ENCODE measurements around the gene BET1L. TPM values are rescaled to one million over a fixed set of nuclear protein-coding genes. Genes with fewer than 3 reads are reported as not detected.

BET1L gene
- total and polyA plus RNA-seq, 8 donors = 36.1 to 53.6 (median 43.4) TPM

Other genes with a start within 250 kb of the BET1L start
- not detected for gene SCGB1C1, start 14.3 kb downstream of the BET1L start, total RNA-seq
- not detected for gene SCGB1C1, start 14.3 kb downstream of the BET1L start, polyA plus RNA-seq (ENCODE audit: insufficient read length in 6 of 6)
- gene RIC8A, start 309 bp upstream of the BET1L start, total RNA-seq = 100 to 1,000 TPM; 100 to 117 TPM
- 10 to 100 TPM; 74.4 to 85.1 (median 76.6) TPM for gene RIC8A, start 309 bp upstream of the BET1L start, polyA plus RNA-seq (ENCODE audit: insufficient read length in 6 of 6)
- 10 to 100 TPM; 13.5 to 15.1 TPM for gene SIRT3, start 28.9 kb upstream of the BET1L start, total RNA-seq
- 10 to 100 TPM; 28.6 to 36.6 (median 29.8) TPM for gene SIRT3, start 28.9 kb upstream of the BET1L start, polyA plus RNA-seq (ENCODE audit: insufficient read length in 6 of 6)
- gene PSMD13, start 29.6 kb upstream of the BET1L start, total RNA-seq = 100 to 1,000 TPM in 1 of 2 donors, 10 to 100 TPM in 1; 78.0 to 131 TPM
- 100 to 1,000 TPM; 132 to 157 (median 151) TPM for gene PSMD13, start 29.6 kb upstream of the BET1L start, polyA plus RNA-seq (ENCODE audit: insufficient read length in 6 of 6)
- 1 to 10 TPM in 1 of 2 donors, under 1 TPM in 1; 0.26 to 1.5 TPM for gene NLRP6, start 71.0 kb upstream of the BET1L start, total RNA-seq
- gene NLRP6, start 71.0 kb upstream of the BET1L start, polyA plus RNA-seq (ENCODE audit: insufficient read length in 6 of 6) = under 1 TPM in 2 of 6 donors, not detected in 4; 0.06 to 0.08 TPM
- 10 to 100 TPM; 47.7 to 75.3 TPM for gene PGGHG, start 81.7 kb upstream of the BET1L start, total RNA-seq
- gene PGGHG, start 81.7 kb upstream of the BET1L start, polyA plus RNA-seq (ENCODE audit: insufficient read length in 6 of 6) = 10 to 100 TPM; 14.2 to 22.9 (median 19.5) TPM
- gene IFITM5, start 92.1 kb upstream of the BET1L start, total RNA-seq = not detected
- gene IFITM5, start 92.1 kb upstream of the BET1L start, polyA plus RNA-seq (ENCODE audit: insufficient read length in 6 of 6) = under 1 TPM in 4 of 6 donors, not detected in 2; 0.18 to 0.91 (median 0.57) TPM
- 100 to 1,000 TPM; 398 to 886 TPM for gene IFITM2, start 100.4 kb upstream of the BET1L start, total RNA-seq
- gene IFITM2, start 100.4 kb upstream of the BET1L start, polyA plus RNA-seq (ENCODE audit: insufficient read length in 6 of 6) = 100 to 1,000 TPM; 106 to 184 (median 152) TPM
- 100 to 1,000 TPM in 1 of 2 donors, 10 to 100 TPM in 1; 98.7 to 149 TPM for gene IFITM1, start 106.6 kb upstream of the BET1L start, total RNA-seq
- 10 to 100 TPM in 5 of 6 donors, 1 to 10 TPM in 1; 6.3 to 20.1 (median 13.7) TPM for gene IFITM1, start 106.6 kb upstream of the BET1L start, polyA plus RNA-seq (ENCODE audit: insufficient read length in 6 of 6)
- gene IFITM3, start 113.5 kb upstream of the BET1L start, total RNA-seq = 1,000 to 10,000 TPM in 1 of 2 donors, 100 to 1,000 TPM in 1; 724 to 1,115 TPM
- 100 to 1,000 TPM; 269 to 498 (median 350) TPM for gene IFITM3, start 113.5 kb upstream of the BET1L start, polyA plus RNA-seq (ENCODE audit: insufficient read length in 6 of 6)
- gene B4GALNT4, start 162.1 kb upstream of the BET1L start, total RNA-seq = 1 to 10 TPM; 1.4 to 2.3 TPM
- 10 to 100 TPM; 47.9 to 78.7 (median 59.0) TPM for gene B4GALNT4, start 162.1 kb upstream of the BET1L start, polyA plus RNA-seq (ENCODE audit: insufficient read length in 6 of 6)
- gene PKP3, start 186.8 kb upstream of the BET1L start, total RNA-seq = 10 to 100 TPM; 43.3 to 48.6 TPM
- gene PKP3, start 186.8 kb upstream of the BET1L start, polyA plus RNA-seq (ENCODE audit: insufficient read length in 6 of 6) = 10 to 100 TPM; 11.0 to 15.5 (median 12.6) TPM
- 10 to 100 TPM; 59.0 to 74.8 TPM for gene SIGIRR, start 207.6 kb upstream of the BET1L start, total RNA-seq
- gene SIGIRR, start 207.6 kb upstream of the BET1L start, polyA plus RNA-seq (ENCODE audit: insufficient read length in 6 of 6) = 10 to 100 TPM; 24.2 to 43.7 (median 30.3) TPM
- 10 to 100 TPM; 20.2 to 28.0 TPM for gene ANO9, start 234.6 kb upstream of the BET1L start, total RNA-seq
- gene ANO9, start 234.6 kb upstream of the BET1L start, polyA plus RNA-seq (ENCODE audit: insufficient read length in 6 of 6) = 1 to 10 TPM; 4.0 to 9.5 (median 7.3) TPM
- gene PTDSS2, start 242.9 kb upstream of the BET1L start, total RNA-seq = 10 to 100 TPM; 25.6 to 27.9 TPM
- gene PTDSS2, start 242.9 kb upstream of the BET1L start, polyA plus RNA-seq (ENCODE audit: insufficient read length in 6 of 6) = 10 to 100 TPM; 21.5 to 30.3 (median 24.8) TPM